HCT116 (cell line): ENCODE measurements around the gene CRY2. TPM values are rescaled to one million over a fixed set of nuclear protein-coding genes. Genes with fewer than 3 reads are reported as not detected.

ENCODE experiments used
- ATAC-seq: fragments of 200-7000 bp; cut with Tn5 transposase; 2 replicates; pipeline ENCODE4 v1.9.1; 2020; ENCODE audit warnings: mild to moderate bottlenecking, moderate library complexity
- BruUV-seq: library from RNA; stranded (reverse); fragments of 400-500 nt; replicated peaks from 2 replicates; lab custom pipeline; 2021; lab: Mats Ljungman, UMichigan
- CTCF ChIA-PET: fragments of 300-600 bp; sonication (Branson Sonifier 250); formaldehyde crosslinking; loops from one replicate; lab custom pipeline; 2021; ENCODE audit warnings: antibody characterized with exemption; lab: Charles Lee
- POLR2A ChIA-PET: fragments of 300-600, 350-600 bp; sonication (Branson Sonifier 250); formaldehyde crosslinking; loops from one replicate; lab custom pipeline; 2021; ENCODE audit warnings: antibody characterized with exemption; lab: Charles Lee
- RAD21 ChIA-PET, 2 experiments: fragments of 300-600 bp; sonication (Branson Sonifier 250); formaldehyde crosslinking; loops; one replicate each; lab custom pipeline; 2023; ENCODE audit warnings: low total read pairs in 2 of 2; ENCODE audit not compliant: uncharacterized antibody in 2 of 2, unreplicated experiment in 2 of 2, low non-redundant PET in 1 of 2; lab: Charles Lee
- DNase-seq: peaks from one replicate; pipeline ENCODE4 v3.0.0-alpha.2; 2010; ENCODE audit warnings: low read depth, low spot score
- H2AFZ ChIP-seq: fragments of 200-600 bp; shearing (Covaris generic), sonication (generic); 2 replicates; pipeline ENCODE4 v1.6.1; 2017; ENCODE audit warnings: low read depth, mixed run types, mixed read lengths, antibody characterized with exemption, low read length; ENCODE audit not compliant: poor library complexity, severe bottlenecking
- H3K27ac ChIP-seq: 2 replicates; pipeline ENCODE4 v1.5.1; 2012; ENCODE audit warnings: low read depth, low read length
- H3K27me3 ChIP-seq: fragments of 200-600 bp; sonication (generic); 2 replicates; pipeline ENCODE4 v1.6.1; 2016; ENCODE audit warnings: mixed run types, low read length, mixed read lengths; ENCODE audit not compliant: insufficient read depth
- H3K36me3 ChIP-seq, 2 experiments: fragments of 200-500 bp in 1 of 2; fragments of 200-600 bp in 1 of 2; sonication (Bioruptor generic) in 1 of 2; sonication (generic) in 1 of 2; 2 replicates each; pipeline versions ENCODE4 v1.5.1 to v1.6.1; 2014 to 2016; ENCODE audit warnings: low read length in 2 of 2, inconsistent platforms in 1 of 2, mixed read lengths in 1 of 2, mixed run types in 1 of 2; ENCODE audit not compliant: insufficient read depth in 2 of 2, control insufficient read depth in 1 of 2
- H3K4me1 ChIP-seq, 2 experiments: fragments of 200-600 bp in 1 of 2; sonication (generic) in 1 of 2; 2 replicates each; pipeline versions ENCODE4 v1.5.1 to v1.6.1; 2012 to 2017; ENCODE audit warnings: low read length in 2 of 2, inconsistent platforms in 1 of 2, mild to moderate bottlenecking in 1 of 2, mixed read lengths in 1 of 2, mixed run types in 1 of 2, moderate library complexity in 1 of 2; ENCODE audit not compliant: insufficient read depth in 2 of 2, control insufficient read depth in 1 of 2
- H3K4me2 ChIP-seq: fragments of 200-600 bp; sonication (generic); 2 replicates; pipeline ENCODE4 v1.6.1; 2017; ENCODE audit warnings: mixed run types, low read length, mixed read lengths
- H3K4me3 ChIP-seq, 2 experiments: fragments of 200-600 bp in 1 of 2; sonication (generic) in 1 of 2; replicated peaks in 1 of 2; 2 replicates each; pipeline ENCODE4 v1.5.1; 2011 to 2016; ENCODE audit warnings: low read length in 2 of 2, control low read depth in 1 of 2, low read depth in 1 of 2, mild to moderate bottlenecking in 1 of 2, mixed read lengths in 1 of 2, mixed run types in 1 of 2
- H3K79me2 ChIP-seq: fragments of 200-600 bp; sonication (generic); 2 replicates; pipeline ENCODE4 v1.6.1; 2017; ENCODE audit warnings: mild to moderate bottlenecking, mixed run types, low read length, moderate library complexity, mixed read lengths; ENCODE audit not compliant: insufficient read depth
- H3K9ac ChIP-seq: fragments of 200-600 bp; sonication (generic); 2 replicates; pipeline ENCODE4 v1.6.1; 2016; ENCODE audit warnings: low read length, mixed read lengths
- H3K9me2 ChIP-seq: fragments of 200-600 bp; sonication (generic), shearing (Covaris generic); 2 replicates; pipeline ENCODE4 v1.6.1; 2017; ENCODE audit warnings: mixed run types, mild to moderate bottlenecking, moderate library complexity; ENCODE audit not compliant: insufficient read depth
- H3K9me3 ChIP-seq, 2 experiments: fragments of 200-500 bp in 1 of 2; fragments of 200-600 bp in 1 of 2; sonication (Bioruptor generic) in 1 of 2; sonication (generic) in 1 of 2; 2 replicates each; pipeline ENCODE4 v1.6.1; 2014 to 2017; ENCODE audit warnings: low read length in 2 of 2, mixed read lengths in 2 of 2, inconsistent platforms in 1 of 2, low read depth in 1 of 2, mild to moderate bottlenecking in 1 of 2, mixed run types in 1 of 2, moderate library complexity in 1 of 2; ENCODE audit not compliant: control insufficient read depth in 1 of 2, insufficient read depth in 1 of 2
- H4K20me1 ChIP-seq: fragments of 200-600 bp; sonication (generic), shearing (Covaris generic); 2 replicates; pipeline ENCODE4 v1.6.1; 2017; ENCODE audit warnings: mixed run types, mild to moderate bottlenecking, moderate library complexity; ENCODE audit not compliant: insufficient read depth
- CBX3 ChIP-seq: IDR thresholded peaks from 2 replicates; pipeline ENCODE4 v1.6.1; 2012; ENCODE audit warnings: low read depth
- CEBPB ChIP-seq: IDR thresholded peaks from 2 replicates; pipeline ENCODE4 v1.6.1; 2012; ENCODE audit warnings: low read depth
- CTCF ChIP-seq, 3 experiments: fragments of 200-600 bp in 1 of 3; sonication (generic) in 1 of 3; IDR thresholded peaks in 2 of 3; conservative IDR thresholded peaks in 1 of 3; 2 replicates each; pipeline ENCODE4 v1.5.1; 2012 to 2017; ENCODE audit warnings: low read depth in 2 of 3, low read length in 2 of 3, antibody characterized with exemption in 1 of 3, borderline replicate concordance in 1 of 3, control low read depth in 1 of 3, mild to moderate bottlenecking in 1 of 3, mixed read lengths in 1 of 3, mixed run types in 1 of 3, moderate library complexity in 1 of 3; ENCODE audit not compliant: insufficient read depth in 1 of 3
- EZH2 ChIP-seq: fragments of 200-600 bp; sonication (generic); IDR thresholded peaks from 2 replicates; pipeline ENCODE4 v1.6.1; 2017; ENCODE audit warnings: antibody characterized with exemption, mixed run types
- EZH2phosphoT487 ChIP-seq: fragments of 200-600 bp; IDR thresholded peaks from 2 replicates; pipeline ENCODE4 v1.6.1; 2018; ENCODE audit warnings: antibody characterized with exemption, borderline replicate concordance
- FOSL1 ChIP-seq: IDR thresholded peaks from 2 replicates; pipeline ENCODE4 v1.6.1; 2012; ENCODE audit warnings: low read depth
- POLR2A ChIP-seq: IDR thresholded peaks from 2 replicates; pipeline ENCODE4 v1.7.0; 2011; ENCODE audit warnings: borderline replicate concordance; ENCODE audit not compliant: insufficient read depth, insufficient read length; ENCODE audit errors: extremely low read depth
- POLR2AphosphoS5 ChIP-seq: IDR thresholded peaks from 2 replicates; pipeline ENCODE4 v1.6.1; 2011; ENCODE audit warnings: mild to moderate bottlenecking, low read depth, low read length, moderate library complexity
- REST ChIP-seq: IDR thresholded peaks from 2 replicates; pipeline ENCODE4 v1.6.1; 2012; ENCODE audit warnings: low read depth
- SIN3A ChIP-seq: IDR thresholded peaks from 2 replicates; pipeline ENCODE4 v1.6.1; 2012; ENCODE audit warnings: low read depth
- SRF ChIP-seq: IDR thresholded peaks from 2 replicates; pipeline ENCODE4 v1.6.1; 2012; ENCODE audit warnings: low read depth
- TCF7L2 ChIP-seq: IDR thresholded peaks from 2 replicates; pipeline ENCODE4 v1.7.0; 2011; ENCODE audit warnings: borderline replicate concordance, inconsistent platforms; ENCODE audit not compliant: insufficient read depth, insufficient read length; ENCODE audit errors: extremely low read depth
- YY1 ChIP-seq: IDR thresholded peaks from 2 replicates; pipeline ENCODE4 v1.6.1; 2011; ENCODE audit warnings: low read length, low read depth, moderate library complexity, mild to moderate bottlenecking; ENCODE audit not compliant: insufficient replicate concordance; ENCODE audit errors: extremely low read depth
- ZFX ChIP-seq: fragments of 450-650 bp; IDR thresholded peaks from 2 replicates; pipeline ENCODE4 v1.6.1; 2017
- ZNF274 ChIP-seq: fragments of 200-500 bp; sonication (Bioruptor generic); IDR thresholded peaks from 2 replicates; pipeline ENCODE4 v1.6.1; 2014; ENCODE audit warnings: mild to moderate bottlenecking, low read depth, low read length, inconsistent platforms
- intact Hi-C: fragments of 100-400 bp; cut with micrococcal nuclease; formaldehyde crosslinking; loops from 2 replicates; pipeline ENCODE4 v1.10.0; 2022
- total RNA-seq: library from RNA; stranded (reverse); gene quantifications from one replicate; pipeline ENCODE4 v1.2.1, GENCODE V29; 2021; ENCODE audit not compliant: unreplicated experiment
- TF ChIP-seq, protein P1 (sequence below): IDR thresholded peaks from 2 replicates; pipeline ENCODE4 v1.6.1; 2012
- TF ChIP-seq, protein P2 (sequence below): IDR thresholded peaks from 2 replicates; pipeline ENCODE4 v1.6.1; 2011; ENCODE audit warnings: mild to moderate bottlenecking, low read length, moderate library complexity; ENCODE audit not compliant: insufficient replicate concordance; ENCODE audit errors: extremely low read depth

Gene CRY2
- total RNA-seq, 1 experiment from 2014 or later: 18.0 TPM

GRCh38 chr11:45860764-45861510, 13.7 kb downstream of the CRY2 start:
- ChIA-PET CTCF (no interaction called here), RAD21 (no interaction called here), POLR2A (no interaction called here)
- ATAC-seq (no peak), DNase-seq (no peak)
- no peaks in the 10 kb centered on the region for H3K79me2 ChIP-seq
- H3K27me3 ChIP-seq: no peaks in the 10 kb centered on the region
- H3K36me3 ChIP-seq: peaks cover 20 to 26% of the 10 kb centered on the region in 2 experiments
- no peak overlapping the region for H2AFZ ChIP-seq
- no peak overlapping the region for H3K9ac ChIP-seq
- no TSS peak for BruUV-seq
- intact Hi-C loops: no loop called here
- no peak for TF ChIP-seq SRF
- TF ChIP-seq TCF7L2: no peak
- TF ChIP-seq SIN3A: no peak
- TF ChIP-seq ZNF274: no peak
- TF ChIP-seq, protein P1, sequence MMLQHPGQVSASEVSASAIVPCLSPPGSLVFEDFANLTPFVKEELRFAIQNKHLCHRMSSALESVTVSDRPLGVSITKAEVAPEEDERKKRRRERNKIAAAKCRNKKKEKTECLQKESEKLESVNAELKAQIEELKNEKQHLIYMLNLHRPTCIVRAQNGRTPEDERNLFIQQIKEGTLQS: no peak
- TF ChIP-seq POLR2A: no peak
- no peak for TF ChIP-seq CBX3
- TF ChIP-seq YY1: no peak
- no peak for TF ChIP-seq CTCF (IDR thresholded peaks at IDR 0.05 in 2 of 3, conservative IDR thresholded peaks at IDR 0.05 in 1 of 3; ENCODE audit: borderline replicate concordance in 1 of 3, insufficient read depth in 1 of 3, low read depth in 2 of 3, low read length in 2 of 3)
- no peak for TF ChIP-seq CEBPB
- no peak for TF ChIP-seq POLR2AphosphoS5
- TF ChIP-seq EZH2: no peak
- TF ChIP-seq REST: no peak
- TF ChIP-seq FOSL1: no peak
- no peak for TF ChIP-seq ZFX
- TF ChIP-seq EZH2phosphoT487: no peak
- TF ChIP-seq, protein P2, sequence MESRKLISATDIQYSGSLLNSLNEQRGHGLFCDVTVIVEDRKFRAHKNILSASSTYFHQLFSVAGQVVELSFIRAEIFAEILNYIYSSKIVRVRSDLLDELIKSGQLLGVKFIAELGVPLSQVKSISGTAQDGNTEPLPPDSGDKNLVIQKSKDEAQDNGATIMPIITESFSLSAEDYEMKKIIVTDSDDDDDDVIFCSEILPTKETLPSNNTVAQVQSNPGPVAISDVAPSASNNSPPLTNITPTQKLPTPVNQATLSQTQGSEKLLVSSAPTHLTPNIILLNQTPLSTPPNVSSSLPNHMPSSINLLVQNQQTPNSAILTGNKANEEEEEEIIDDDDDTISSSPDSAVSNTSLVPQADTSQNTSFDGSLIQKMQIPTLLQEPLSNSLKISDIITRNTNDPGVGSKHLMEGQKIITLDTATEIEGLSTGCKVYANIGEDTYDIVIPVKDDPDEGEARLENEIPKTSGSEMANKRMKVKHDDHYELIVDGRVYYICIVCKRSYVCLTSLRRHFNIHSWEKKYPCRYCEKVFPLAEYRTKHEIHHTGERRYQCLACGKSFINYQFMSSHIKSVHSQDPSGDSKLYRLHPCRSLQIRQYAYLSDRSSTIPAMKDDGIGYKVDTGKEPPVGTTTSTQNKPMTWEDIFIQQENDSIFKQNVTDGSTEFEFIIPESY: no peak
- peaks cover 0 to 5% of the 10 kb centered on the region in 2 experiments; a peak in 1 of 4 replicates for H3K4me1 ChIP-seq
- no peak overlapping the region for H3K27ac ChIP-seq
- no peaks in the 10 kb centered on the region for H3K9me3 ChIP-seq
- no peaks in the 10 kb centered on the region for H4K20me1 ChIP-seq
- H3K9me2 ChIP-seq: no peaks in the 10 kb centered on the region
- no peak overlapping the region for H3K4me3 ChIP-seq
- H3K4me2 ChIP-seq: no peak overlapping the region
